MM.1S (cell line): ENCODE data around the gene SERPINB13.

Experiments used
- DNase-seq: peaks from one replicate; pipeline ENCODE4 v3.0.0-alpha.2; 2015
- H2AFZ ChIP-seq: fragments of 300-600 bp; sonication (generic); 2 replicates; pipeline ENCODE4 v1.6.0; 2016; ENCODE audit warnings: antibody characterized with exemption, low read length
- H3F3A ChIP-seq: fragments of 300-600 bp; sonication (generic); 2 replicates; pipeline ENCODE4 v1.6.1; 2016; ENCODE audit warnings: mild to moderate bottlenecking, antibody characterized with exemption, low read length, moderate library complexity, mixed read lengths; ENCODE audit not compliant: insufficient read depth
- H3K27ac ChIP-seq: fragments of 300-600 bp; sonication (generic); 2 replicates; pipeline ENCODE4 v1.5.1; 2016; ENCODE audit warnings: mild to moderate bottlenecking, low read length
- H3K27me3 ChIP-seq: fragments of 300-600 bp; sonication (generic); replicated peaks from 2 replicates; pipeline ENCODE4 v1.6.0; 2016; ENCODE audit warnings: low read length; ENCODE audit not compliant: insufficient read depth
- H3K36me3 ChIP-seq: fragments of 300-600 bp; sonication (generic); replicated peaks from 2 replicates; pipeline ENCODE4 v1.6.1; 2016; ENCODE audit warnings: mild to moderate bottlenecking, low read length, mixed read lengths; ENCODE audit not compliant: insufficient read depth
- H3K4me1 ChIP-seq: fragments of 300-600 bp; sonication (generic); 2 replicates; pipeline ENCODE4 v1.6.1; 2016; ENCODE audit warnings: low read length, mixed read lengths
- H3K4me2 ChIP-seq: fragments of 300-600 bp; sonication (generic); 2 replicates; pipeline ENCODE4 v1.6.0; 2016; ENCODE audit warnings: low read depth, low read length
- H3K4me3 ChIP-seq: fragments of 300-600 bp; sonication (generic); 2 replicates; pipeline ENCODE4 v1.5.1; 2016; ENCODE audit warnings: low read length, mixed read lengths
- H3K79me2 ChIP-seq: fragments of 300-600 bp; sonication (generic); 2 replicates; pipeline ENCODE4 v1.6.1; 2016; ENCODE audit warnings: mixed run types, low read length, mixed read lengths
- H3K9ac ChIP-seq: fragments of 300-600 bp; sonication (generic); 2 replicates; pipeline ENCODE4 v1.6.1; 2016; ENCODE audit warnings: low read length, mixed read lengths
- H3K9me2 ChIP-seq: fragments of 300-600 bp; sonication (generic); replicated peaks from 2 replicates; pipeline ENCODE4 v1.6.1; 2016; ENCODE audit warnings: mild to moderate bottlenecking, low read length, mixed read lengths; ENCODE audit not compliant: insufficient read depth
- H3K9me3 ChIP-seq: fragments of 300-600 bp; sonication (generic); replicated peaks from 2 replicates; pipeline ENCODE4 v1.6.1; 2016; ENCODE audit warnings: mild to moderate bottlenecking, low read length, mixed read lengths; ENCODE audit not compliant: insufficient read depth
- H4K20me1 ChIP-seq: fragments of 300-600 bp; sonication (generic); 2 replicates; pipeline ENCODE4 v1.6.1; 2016; ENCODE audit warnings: mild to moderate bottlenecking, low read length, moderate library complexity, mixed read lengths; ENCODE audit not compliant: insufficient read depth
- CTCF ChIP-seq: fragments of 300-600 bp; sonication (generic); IDR thresholded peaks from 2 replicates; pipeline ENCODE4 v1.5.1; 2016; ENCODE audit warnings: antibody characterized with exemption, low read length, mixed read lengths
- EZH2 ChIP-seq: fragments of 300-600 bp; sonication (generic); optimal IDR thresholded peaks from 2 replicates; pipeline ENCODE3; 2017; ENCODE audit warnings: low read depth, mild to moderate bottlenecking, antibody characterized with exemption, low read length, mixed read lengths
- EZH2phosphoT487 ChIP-seq: fragments of 300-600 bp; sonication (generic); IDR thresholded peaks from 2 replicates; pipeline ENCODE4 v1.6.1; 2018; ENCODE audit warnings: antibody characterized with exemption, low read length

SERPINB13 gene

GRCh38 chr18:63646936-63647335, 59.8 kb downstream of the SERPINB13 start:
- no peaks in the 10 kb centered on the region for H3K36me3 ChIP-seq
- no peaks in the 10 kb centered on the region for H3F3A ChIP-seq
- H4K20me1 ChIP-seq, result no peaks in the 10 kb centered on the region
- H3K4me1 ChIP-seq, result no peaks in the 10 kb centered on the region
- H3K9me2 ChIP-seq, result no peaks in the 10 kb centered on the region
- no peak for TF ChIP-seq CTCF
- TF ChIP-seq EZH2, result no peak
- no peak for TF ChIP-seq EZH2phosphoT487
- no peak overlapping the region for H3K9ac ChIP-seq
- H3K4me3 ChIP-seq, result no peak overlapping the region
- no peaks in the 10 kb centered on the region for H3K9me3 ChIP-seq
- DNase-seq, result no peak
- H3K79me2 ChIP-seq, result no peaks in the 10 kb centered on the region
- no peak overlapping the region for H2AFZ ChIP-seq
- no peaks in the 10 kb centered on the region for H3K27me3 ChIP-seq
- no peak overlapping the region for H3K27ac ChIP-seq
- H3K4me2 ChIP-seq, result no peak overlapping the region

- H3K4me3 ChIP-seq, result no peak overlapping the region
- no peak overlapping the region for H3K9ac ChIP-seq
- H3K27ac ChIP-seq, result no peak overlapping the region
- no peaks in the 10 kb centered on the region for H3K9me2 ChIP-seq
- DNase-seq, result no peak
- H3K9me3 ChIP-seq, result no peaks in the 10 kb centered on the region
- no peak for TF ChIP-seq EZH2phosphoT487
- no peak for TF ChIP-seq CTCF
- no peak for TF ChIP-seq EZH2
- no peaks in the 10 kb centered on the region for H3K4me1 ChIP-seq
- H3K79me2 ChIP-seq, result no peaks in the 10 kb centered on the region
- no peaks in the 10 kb centered on the region for H3K27me3 ChIP-seq
- no peak overlapping the region for H2AFZ ChIP-seq
- no peaks in the 10 kb centered on the region for H3F3A ChIP-seq
- no peaks in the 10 kb centered on the region for H4K20me1 ChIP-seq
- H3K36me3 ChIP-seq, result no peaks in the 10 kb centered on the region
- H3K4me2 ChIP-seq, result no peak overlapping the region
These were observed 61.1 kb downstream of the SERPINB13 start for GRCh38 chr18:63648241-63648640.
